ENCODE measurements around the gene SLC24A3.

- TF ChIP-seq, protein P1, sequence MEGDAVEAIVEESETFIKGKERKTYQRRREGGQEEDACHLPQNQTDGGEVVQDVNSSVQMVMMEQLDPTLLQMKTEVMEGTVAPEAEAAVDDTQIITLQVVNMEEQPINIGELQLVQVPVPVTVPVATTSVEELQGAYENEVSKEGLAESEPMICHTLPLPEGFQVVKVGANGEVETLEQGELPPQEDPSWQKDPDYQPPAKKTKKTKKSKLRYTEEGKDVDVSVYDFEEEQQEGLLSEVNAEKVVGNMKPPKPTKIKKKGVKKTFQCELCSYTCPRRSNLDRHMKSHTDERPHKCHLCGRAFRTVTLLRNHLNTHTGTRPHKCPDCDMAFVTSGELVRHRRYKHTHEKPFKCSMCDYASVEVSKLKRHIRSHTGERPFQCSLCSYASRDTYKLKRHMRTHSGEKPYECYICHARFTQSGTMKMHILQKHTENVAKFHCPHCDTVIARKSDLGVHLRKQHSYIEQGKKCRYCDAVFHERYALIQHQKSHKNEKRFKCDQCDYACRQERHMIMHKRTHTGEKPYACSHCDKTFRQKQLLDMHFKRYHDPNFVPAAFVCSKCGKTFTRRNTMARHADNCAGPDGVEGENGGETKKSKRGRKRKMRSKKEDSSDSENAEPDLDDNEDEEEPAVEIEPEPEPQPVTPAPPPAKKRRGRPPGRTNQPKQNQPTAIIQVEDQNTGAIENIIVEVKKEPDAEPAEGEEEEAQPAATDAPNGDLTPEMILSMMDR (IDR thresholded peaks at IDR 0.05): no peak
- no peak for TF ChIP-seq POLR2A (IDR thresholded peaks at IDR 0.05)
These were observed 217.1 kb downstream of the SLC24A3 start for GRCh38 chr20:19429538-19429937.
